Endodermal cell (in vitro differentiated cells): ENCODE measurements around the gene EDARADD. TPM values are rescaled to one million over a fixed set of nuclear protein-coding genes. Genes with fewer than 3 reads are reported as not detected.

Experiments
- DNase-seq: peaks from one replicate; pipeline ENCODE4 v3.0.0-alpha.2; 2017
- H3K27ac ChIP-seq: 2 replicates; pipeline ENCODE4 v1.5.1; 2013; ENCODE audit warnings: mild to moderate bottlenecking, low read depth, low read length, moderate library complexity
- H3K27me3 ChIP-seq: 2 replicates; pipeline ENCODE4 v1.6.1; 2013; ENCODE audit warnings: mild to moderate bottlenecking, low read length, moderate library complexity; ENCODE audit not compliant: insufficient read depth, control insufficient read depth, poor library complexity, severe bottlenecking
- H3K36me3 ChIP-seq: 2 replicates; pipeline ENCODE4 v1.7.0; 2013; ENCODE audit warnings: mild to moderate bottlenecking, low read length, moderate library complexity; ENCODE audit not compliant: control insufficient read depth, insufficient read depth
- H3K4me1 ChIP-seq: one replicate; pipeline ENCODE4 v1.7.0; 2013; ENCODE audit warnings: low read length; ENCODE audit not compliant: control insufficient read depth, insufficient read depth
- H3K4me3 ChIP-seq: 2 replicates; pipeline ENCODE4 v1.5.1; 2013; ENCODE audit warnings: mild to moderate bottlenecking, low read length, moderate library complexity
- H3K9ac ChIP-seq: 2 replicates; pipeline ENCODE4 v1.6.1; 2013; ENCODE audit warnings: mild to moderate bottlenecking, low read length, moderate library complexity; ENCODE audit not compliant: poor library complexity, severe bottlenecking; ENCODE audit errors: extremely low read depth
- H3K9me3 ChIP-seq: 2 replicates; pipeline ENCODE4 v1.6.1; 2013; ENCODE audit warnings: mild to moderate bottlenecking, low read length, moderate library complexity; ENCODE audit not compliant: control insufficient read depth
- H3K27ac Mint-ChIP-seq: 2 replicates; pipeline ENCODE4 v1.8.0; 2020; ENCODE audit warnings: mixed read lengths
- H3K27me3 Mint-ChIP-seq: 2 replicates; pipeline ENCODE4 v1.8.0; 2021; ENCODE audit warnings: mild to moderate bottlenecking, mixed read lengths; ENCODE audit not compliant: insufficient read depth
- H3K36me3 Mint-ChIP-seq: 2 replicates; pipeline ENCODE4 v1.8.0; 2020; ENCODE audit warnings: low read depth, mixed read lengths
- H3K4me1 Mint-ChIP-seq: 2 replicates; pipeline ENCODE4 v1.8.0; 2020; ENCODE audit warnings: mixed read lengths
- H3K4me3 Mint-ChIP-seq: 2 replicates; pipeline ENCODE4 v1.8.0; 2020; ENCODE audit warnings: mild to moderate bottlenecking, moderate library complexity, mixed read lengths
- H3K9me3 Mint-ChIP-seq: 2 replicates; pipeline ENCODE4 v1.8.0; 2020; ENCODE audit warnings: mild to moderate bottlenecking, mixed read lengths
- WGBS, 2 experiments: methylation state at CpG; one replicate each; pipeline versions ENCODE4 v1.1.5 to v1.1.7; 2013; ENCODE audit warnings: missing lambda C conversion rate in 2 of 2, mixed read lengths in 1 of 2; ENCODE audit not compliant: insufficient coverage in 1 of 2, insufficient read length in 1 of 2; 5-methylcytosine and 5-hydroxymethylcytosine counted together
- total RNA-seq, 2 donors: library from RNA; stranded (reverse); fragmentation: NEBNext Ultra II Directional in 1 of 2; extraction: Animal tissue kit (Norgen Biotek cat#: 25700) in 1 of 2; gene quantifications; 2 replicates in 1 of 2; 3 replicates in 1 of 2; pipeline ENCODE4 v1.2.1, GENCODE V29; 2021
- TF ChIP-seq, protein P1 (sequence below): fragments of 200-600 bp; sonication (generic); conservative IDR thresholded peaks from 2 replicates; pipeline ENCODE4 v1.5.0; 2021; ENCODE audit warnings: antibody characterized with exemption, mild to moderate bottlenecking

EDARADD gene
- total RNA-seq, 2 donors from 2014 or later = 5.0 to 5.5 TPM

DNA sequence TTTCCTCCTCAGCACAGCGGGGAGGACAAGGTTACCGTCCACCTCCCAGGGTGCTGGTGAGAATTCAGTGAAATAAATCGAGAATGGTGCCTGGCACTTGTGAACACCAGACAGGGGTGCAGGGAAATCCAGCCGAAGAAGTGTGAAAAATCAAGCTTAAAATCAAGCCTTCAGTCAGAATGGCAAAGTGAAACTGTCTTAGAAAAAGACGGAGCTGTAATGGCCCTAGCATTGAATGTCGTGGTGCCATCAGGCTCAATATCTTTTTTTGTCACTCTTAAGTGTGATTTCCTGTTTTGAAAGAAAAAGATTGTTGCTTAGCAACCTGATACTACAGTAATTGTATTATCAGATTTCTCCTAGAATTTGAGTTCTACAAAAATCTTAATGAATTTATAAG lies 22.1 kb downstream of the EDARADD start:
- Histone ChIP-seq H3K9me3 (no peaks in the 10 kb centered on the region), H3K36me3 (peaks cover 27% of the 10 kb centered on the region), H3K4me3 (no peak overlapping the region), H3K27me3 (no peaks in the 10 kb centered on the region), H3K9ac (no peak overlapping the region), H3K4me1 (peaks cover 4% of the 10 kb centered on the region), H3K27ac (no peak overlapping the region)
- Mint-ChIP-seq H3K27me3 (no peaks in the 10 kb centered on the region), H3K36me3 (peaks cover 15% of the 10 kb centered on the region), H3K27ac (no peak overlapping the region), H3K4me1 (peaks cover 5% of the 10 kb centered on the region), H3K4me3 (no peak overlapping the region), H3K9me3 (no peaks in the 10 kb centered on the region)
- WGBS, 2 experiments = 85 to 94% methylated on average over 4 to 6 of the region's 6 CpGs
- DNase-seq = no peak
- TF ChIP-seq, protein P1, sequence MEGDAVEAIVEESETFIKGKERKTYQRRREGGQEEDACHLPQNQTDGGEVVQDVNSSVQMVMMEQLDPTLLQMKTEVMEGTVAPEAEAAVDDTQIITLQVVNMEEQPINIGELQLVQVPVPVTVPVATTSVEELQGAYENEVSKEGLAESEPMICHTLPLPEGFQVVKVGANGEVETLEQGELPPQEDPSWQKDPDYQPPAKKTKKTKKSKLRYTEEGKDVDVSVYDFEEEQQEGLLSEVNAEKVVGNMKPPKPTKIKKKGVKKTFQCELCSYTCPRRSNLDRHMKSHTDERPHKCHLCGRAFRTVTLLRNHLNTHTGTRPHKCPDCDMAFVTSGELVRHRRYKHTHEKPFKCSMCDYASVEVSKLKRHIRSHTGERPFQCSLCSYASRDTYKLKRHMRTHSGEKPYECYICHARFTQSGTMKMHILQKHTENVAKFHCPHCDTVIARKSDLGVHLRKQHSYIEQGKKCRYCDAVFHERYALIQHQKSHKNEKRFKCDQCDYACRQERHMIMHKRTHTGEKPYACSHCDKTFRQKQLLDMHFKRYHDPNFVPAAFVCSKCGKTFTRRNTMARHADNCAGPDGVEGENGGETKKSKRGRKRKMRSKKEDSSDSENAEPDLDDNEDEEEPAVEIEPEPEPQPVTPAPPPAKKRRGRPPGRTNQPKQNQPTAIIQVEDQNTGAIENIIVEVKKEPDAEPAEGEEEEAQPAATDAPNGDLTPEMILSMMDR = no peak

DNA sequence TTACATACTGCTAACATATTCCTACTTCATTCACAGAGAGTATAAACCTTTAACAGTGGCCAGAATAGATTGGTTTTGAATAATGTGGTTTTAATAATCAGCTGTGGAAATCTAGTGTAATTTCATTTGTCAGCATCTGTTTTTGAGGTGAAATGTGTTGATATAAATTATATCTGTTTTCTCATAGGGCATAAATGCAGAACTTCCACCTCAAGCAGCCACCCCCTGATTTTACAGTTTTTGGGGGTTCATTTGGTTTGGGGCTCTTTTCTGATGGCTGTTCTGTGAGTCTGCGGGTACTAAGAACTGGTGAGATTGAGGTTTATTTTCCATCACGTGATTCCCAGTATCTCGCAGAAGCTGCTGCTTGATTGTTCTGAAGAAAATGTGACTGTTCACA lies 23.2 kb downstream of the EDARADD start:
- no peak overlapping the region for H3K27ac ChIP-seq
- H3K36me3 Mint-ChIP-seq = peaks cover 15% of the 10 kb centered on the region
- H3K4me3 Mint-ChIP-seq = no peak overlapping the region
- no peak overlapping the region for H3K9ac ChIP-seq
- no peak overlapping the region for H3K27ac Mint-ChIP-seq
- DNase-seq = peak; percentile 9
- H3K4me1 ChIP-seq = peaks cover 4% of the 10 kb centered on the region
- H3K36me3 ChIP-seq = peaks cover 27% of the 10 kb centered on the region
- WGBS, 2 experiments = 87 to 93% methylated on average over 3 of the region's 3 CpGs
- no peak overlapping the region for H3K4me3 ChIP-seq
- no peaks in the 10 kb centered on the region for H3K27me3 Mint-ChIP-seq
- H3K9me3 ChIP-seq = no peaks in the 10 kb centered on the region
- no peaks in the 10 kb centered on the region for H3K27me3 ChIP-seq
- TF ChIP-seq, protein P1 = no peak
- peaks cover 5% of the 10 kb centered on the region for H3K4me1 Mint-ChIP-seq
- no peaks in the 10 kb centered on the region for H3K9me3 Mint-ChIP-seq

DNA sequence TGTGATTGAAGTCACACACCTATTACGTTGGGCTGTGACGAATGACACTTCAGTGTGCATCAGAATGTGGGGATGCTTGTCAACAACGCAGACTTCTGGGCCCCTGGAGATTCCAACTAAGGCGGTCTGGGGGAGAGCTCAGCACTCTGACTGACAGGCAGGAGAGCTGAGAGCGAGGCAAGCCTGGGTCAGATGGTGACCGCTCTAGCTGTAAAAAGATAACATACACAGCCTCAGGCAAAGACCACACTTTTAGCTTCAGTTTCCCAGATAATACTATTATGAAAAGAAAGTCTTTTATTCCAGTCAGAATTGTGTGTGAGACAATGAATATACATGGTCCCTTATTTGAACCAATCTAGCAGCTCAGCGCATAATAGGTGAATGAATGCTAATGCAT lies 25.4 kb downstream of the EDARADD start:
- H3K9me3 Mint-ChIP-seq = no peaks in the 10 kb centered on the region
- H3K9me3 ChIP-seq = no peaks in the 10 kb centered on the region
- no peak overlapping the region for H3K27ac Mint-ChIP-seq
- peaks cover 16% of the 10 kb centered on the region for H3K36me3 Mint-ChIP-seq
- no peak overlapping the region for H3K9ac ChIP-seq
- H3K27me3 ChIP-seq = no peaks in the 10 kb centered on the region
- H3K4me1 Mint-ChIP-seq = peaks cover 5% of the 10 kb centered on the region
- WGBS, 2 experiments = 90 to 93% methylated on average over 4 to 7 of the region's 7 CpGs
- no peak overlapping the region for H3K27ac ChIP-seq
- peaks cover 4% of the 10 kb centered on the region for H3K4me1 ChIP-seq
- H3K4me3 ChIP-seq = no peak overlapping the region
- peaks cover 18% of the 10 kb centered on the region for H3K36me3 ChIP-seq
- no peaks in the 10 kb centered on the region for H3K27me3 Mint-ChIP-seq
- no peak for DNase-seq
- TF ChIP-seq, protein P1 = no peak
- H3K4me3 Mint-ChIP-seq = no peak overlapping the region
